ENCODE measurements around the gene GSTK1.
A peak's percentile ranks its signal among the peaks of the same experiment; 100 is the strongest.
"Not testable (repeated sequence)": the region's sequence is repeated elsewhere in the genome, so short reads cannot be mapped to it uniquely, and the experiment has no call there.

Gene GSTK1

DNA sequence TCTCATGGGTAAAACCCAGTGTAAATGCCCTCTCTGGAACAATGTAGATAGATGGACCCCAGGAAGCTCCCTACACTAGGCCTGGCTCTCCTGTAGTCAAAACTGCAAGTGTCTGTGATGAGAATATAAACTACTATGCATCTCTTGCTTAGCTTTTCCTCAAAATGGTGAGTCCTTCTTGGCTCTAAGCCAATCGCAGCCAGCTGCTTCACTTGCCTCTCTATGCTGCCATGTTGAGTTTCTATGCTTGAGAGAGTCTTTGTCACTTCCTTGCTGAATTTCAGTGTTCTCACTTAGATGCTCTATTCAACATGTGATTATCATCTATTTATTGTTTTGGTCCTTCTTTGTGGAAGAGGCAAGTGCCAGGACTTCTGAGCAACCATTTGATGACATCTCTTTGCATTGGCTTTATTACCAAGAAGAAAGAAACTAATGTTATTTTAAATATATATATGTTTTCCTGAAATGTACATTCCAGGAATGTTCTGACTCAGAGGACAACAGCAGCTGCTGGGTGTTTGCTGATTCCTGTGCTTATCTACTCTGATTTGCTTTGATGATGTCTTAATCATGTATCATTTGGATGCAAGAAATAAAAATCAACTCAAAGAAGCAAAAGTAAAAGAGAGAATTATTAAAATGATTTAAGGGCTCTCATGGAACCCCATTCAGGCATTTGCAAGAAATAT lies 24.8 kb upstream of the GSTK1 start:
- no peak for DNase-seq (ENCODE audit: low read depth in 2 of 2)

DNA sequence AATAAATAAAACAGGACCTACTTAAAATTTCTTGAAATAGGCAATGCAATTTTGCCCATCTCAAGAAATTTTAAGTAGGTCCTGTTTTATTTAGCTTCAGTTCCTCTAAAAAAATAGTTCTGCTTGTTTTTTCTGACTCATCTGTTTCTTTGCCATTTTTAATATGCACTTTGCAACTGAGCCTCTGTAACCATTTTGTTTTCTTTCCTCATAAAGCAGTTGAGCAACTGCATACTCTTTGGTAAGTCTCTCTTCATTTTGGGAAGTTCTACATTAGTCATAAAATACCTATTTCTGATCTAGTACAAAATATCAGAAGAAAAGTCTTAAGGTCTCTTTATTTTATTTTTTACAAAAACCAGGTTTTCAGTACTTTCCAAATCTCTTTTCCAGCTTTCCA lies 23.4 kb upstream of the GSTK1 start:
- DNase-seq (ENCODE audit: low read depth in 2 of 2), result no peak

DNA sequence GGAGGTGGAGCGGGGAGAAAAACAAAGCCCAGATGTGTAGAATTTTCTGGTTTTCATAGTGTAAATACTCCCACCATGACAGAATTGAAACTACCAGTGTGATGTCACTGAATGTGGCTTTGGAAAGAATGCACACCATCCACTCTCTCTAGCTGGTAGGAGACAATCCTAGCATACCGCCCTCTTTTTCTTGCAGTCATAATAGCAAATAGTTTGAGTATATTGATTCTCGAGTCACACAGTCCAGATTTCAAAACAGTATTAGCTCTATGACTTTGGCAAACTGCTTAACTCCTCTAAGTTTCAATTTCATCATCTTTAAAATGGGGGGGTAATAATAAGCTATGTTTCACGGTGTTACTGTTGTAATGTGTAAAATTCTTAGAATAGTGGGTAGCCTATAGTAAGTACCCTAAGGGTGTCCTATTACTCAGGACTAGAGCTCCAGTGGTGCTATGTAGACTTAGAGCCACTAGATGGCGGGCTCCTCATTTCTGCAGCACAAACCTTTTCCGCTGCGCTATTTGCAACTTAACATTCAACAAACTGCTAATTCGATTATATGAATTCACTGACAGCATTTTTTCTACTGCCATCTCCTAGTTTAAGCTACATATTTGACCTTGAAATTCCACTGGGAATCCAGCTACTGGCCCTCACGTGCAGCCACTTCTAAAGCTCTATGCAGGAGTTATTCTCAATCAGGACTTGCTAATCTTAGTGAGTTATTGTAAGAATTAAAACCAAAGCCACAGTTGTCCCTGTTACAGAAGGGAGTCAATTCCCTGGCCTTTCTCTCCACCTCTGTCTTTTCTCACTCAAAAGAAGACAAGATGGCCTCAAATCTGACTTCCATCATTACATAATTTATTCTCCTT lies 22.7 kb upstream of the GSTK1 start:
- DNase-seq (ENCODE audit: low read depth in 2 of 2), result peak; percentile 67

DNA sequence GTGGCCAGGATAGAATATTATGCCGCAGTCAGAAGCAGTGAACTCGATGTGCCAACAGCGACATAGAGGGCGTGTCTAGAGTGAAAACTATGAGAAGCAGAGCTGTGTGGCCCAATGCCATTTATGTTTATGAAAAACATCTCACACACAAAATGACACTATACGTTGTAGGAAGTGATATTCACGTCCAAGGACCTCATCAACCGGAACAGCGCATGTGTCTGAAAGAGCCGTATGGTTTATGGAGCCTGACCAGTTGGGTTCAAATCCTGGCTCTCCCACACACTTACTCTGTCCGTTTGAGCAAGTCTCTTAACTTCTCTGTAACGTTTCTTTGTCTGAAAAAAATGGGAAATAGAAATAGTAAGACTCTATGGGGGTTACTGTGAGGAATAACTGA lies 20.9 kb upstream of the GSTK1 start:
- DNase-seq (ENCODE audit: low read depth in 2 of 2), result no peak

DNA sequence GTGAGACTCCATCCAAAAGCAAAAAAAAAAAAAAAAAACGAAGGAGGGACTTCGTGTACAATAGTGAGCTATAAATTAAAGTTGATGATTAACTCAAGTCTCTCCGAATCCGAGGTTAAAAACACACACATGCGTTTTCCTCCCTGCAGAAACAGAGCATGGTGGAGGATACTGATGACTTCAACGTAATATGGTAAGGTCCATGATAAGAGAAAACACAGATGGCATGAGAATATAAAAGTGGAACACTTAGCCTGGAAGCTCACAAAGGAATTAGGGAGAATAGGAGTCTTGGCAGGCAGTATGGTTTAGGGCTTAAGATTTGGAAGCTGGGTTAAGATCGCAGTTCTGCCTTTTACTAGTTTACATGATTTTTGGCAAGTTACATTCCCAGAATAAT lies 20.1 kb upstream of the GSTK1 start:
- DNase-seq (ENCODE audit: low read depth in 2 of 2), result no peak

DNA sequence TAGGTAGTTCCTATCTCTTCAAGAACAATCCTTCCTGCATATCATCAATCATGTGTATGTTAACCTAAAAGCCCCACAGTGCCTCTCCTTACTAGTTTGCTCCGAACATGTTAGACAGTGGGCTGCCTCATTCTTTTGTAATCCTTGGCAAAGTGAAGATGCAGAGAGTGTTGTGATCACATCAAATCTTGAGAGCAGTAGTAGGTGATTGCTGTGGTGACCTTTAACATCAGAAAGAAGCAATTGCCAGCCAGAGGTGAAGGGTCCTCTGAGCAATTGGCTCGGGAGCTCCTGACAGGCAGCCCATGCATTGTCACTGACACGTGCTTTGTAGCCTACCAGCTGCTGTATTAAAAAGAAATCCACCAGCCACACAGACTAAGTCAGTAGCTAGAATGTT lies 19.6 kb upstream of the GSTK1 start:
- no peak for DNase-seq (ENCODE audit: low read depth in 2 of 2)

DNA sequence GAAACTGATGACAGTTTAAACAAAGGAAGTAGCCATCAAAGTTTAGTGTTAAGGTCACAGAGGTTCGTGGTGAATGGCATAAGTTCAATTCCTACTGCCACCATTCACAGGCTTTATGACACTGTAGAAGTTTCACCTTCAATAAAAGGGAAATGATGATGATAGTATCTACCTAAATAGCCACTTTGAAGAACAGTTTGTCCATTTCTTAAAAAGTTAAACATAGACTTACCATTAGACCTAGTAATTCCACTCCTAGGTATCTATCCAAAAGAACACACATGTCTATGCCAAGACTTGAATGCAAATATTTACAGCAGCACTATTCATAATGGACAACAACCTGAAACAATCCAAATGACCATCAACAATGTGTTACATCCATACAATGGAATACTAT lies 18.9 kb upstream of the GSTK1 start:
- DNase-seq (ENCODE audit: low read depth in 2 of 2), result no peak

DNA sequence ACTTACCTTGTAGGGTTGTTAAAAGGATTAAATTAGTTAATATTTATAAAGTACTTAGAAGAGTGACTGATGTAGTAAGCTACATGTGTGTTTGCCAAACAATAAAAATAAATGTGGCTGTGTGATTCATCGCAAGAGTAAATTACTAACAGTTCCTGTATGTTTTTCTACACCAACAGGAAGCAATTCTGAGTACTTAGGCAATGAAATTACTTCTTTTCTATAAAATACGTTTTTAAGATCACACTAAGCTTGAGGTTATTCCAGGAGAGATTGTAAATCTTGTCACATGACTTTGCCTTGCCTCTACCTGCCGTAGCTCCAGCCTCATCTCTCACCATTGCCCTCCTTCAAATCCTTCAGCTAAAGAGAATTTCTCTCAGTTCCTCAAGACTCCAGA lies 18.1 kb upstream of the GSTK1 start:
- no peak for DNase-seq (ENCODE audit: low read depth in 2 of 2)

DNA sequence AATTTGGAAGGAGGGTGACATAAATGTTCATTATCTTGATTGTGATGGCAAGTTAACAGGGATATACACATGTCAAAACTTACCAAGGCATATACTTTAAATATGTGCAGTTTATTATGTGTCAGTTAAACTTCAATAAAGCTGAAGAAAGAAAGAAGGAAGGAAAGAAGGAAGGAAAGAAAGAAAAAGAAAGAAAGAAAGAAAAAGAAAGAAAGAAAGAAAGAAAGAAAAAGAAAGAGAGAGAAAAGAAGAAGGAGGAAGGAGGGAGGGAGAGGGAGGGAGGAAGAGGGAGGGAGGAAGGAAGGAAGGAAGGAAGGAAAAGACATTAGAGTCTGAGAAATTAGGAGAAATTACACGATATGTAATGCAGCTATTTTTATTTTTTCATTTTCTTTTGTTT lies 15.9 kb upstream of the GSTK1 start:
- DNase-seq (ENCODE audit: low read depth in 2 of 2), result no peak

DNA sequence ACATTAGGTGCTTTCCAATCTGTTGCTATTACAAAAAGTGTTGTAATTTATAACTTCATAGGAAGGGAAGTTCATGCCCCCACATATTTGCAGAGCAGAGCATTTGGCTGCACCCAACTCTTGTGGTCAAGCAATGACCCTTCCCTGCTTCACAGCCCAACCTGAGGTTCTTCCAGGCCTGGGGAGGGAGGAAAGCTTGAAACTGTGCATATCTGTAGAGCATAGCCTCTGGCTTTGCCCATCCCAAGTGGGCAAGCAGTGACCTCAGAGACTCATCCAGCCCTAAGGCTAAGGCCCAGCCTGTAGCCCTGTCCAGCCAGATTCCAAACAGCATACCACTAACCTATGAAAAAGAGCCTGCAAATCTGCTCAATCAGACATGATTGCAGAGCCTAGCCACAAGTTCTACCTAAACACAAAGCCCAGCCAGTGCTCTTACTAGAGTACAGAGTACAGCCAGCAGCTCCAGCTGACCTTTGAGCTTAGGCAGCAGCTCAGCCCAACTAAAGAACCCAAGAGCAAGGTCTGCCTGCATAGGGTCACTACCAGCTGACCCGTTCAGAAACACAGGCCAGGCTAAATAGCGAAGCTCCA lies 14.4 kb upstream of the GSTK1 start:
- no peak for DNase-seq (ENCODE audit: low read depth in 2 of 2)

DNA sequence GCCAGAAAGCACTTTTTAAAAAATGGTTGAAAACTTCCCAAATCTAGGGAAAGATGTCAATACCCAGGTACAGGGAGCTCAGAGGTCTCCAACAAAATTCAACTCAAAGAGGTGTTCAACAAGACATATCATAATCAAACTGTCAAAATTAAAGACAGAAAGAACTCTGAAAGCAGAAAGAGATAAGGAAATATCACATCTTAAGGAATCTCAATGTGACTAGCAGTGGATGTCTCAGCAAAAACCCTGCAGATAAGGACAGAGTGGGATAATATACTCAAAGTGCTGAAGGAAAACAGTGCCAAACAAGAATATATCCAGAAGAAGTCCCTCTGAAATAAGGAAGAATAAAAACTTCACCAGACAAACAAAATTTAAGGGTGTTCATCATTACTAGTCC lies 13.0 kb upstream of the GSTK1 start:
- DNase-seq (ENCODE audit: low read depth in 2 of 2), result no peak

DNA sequence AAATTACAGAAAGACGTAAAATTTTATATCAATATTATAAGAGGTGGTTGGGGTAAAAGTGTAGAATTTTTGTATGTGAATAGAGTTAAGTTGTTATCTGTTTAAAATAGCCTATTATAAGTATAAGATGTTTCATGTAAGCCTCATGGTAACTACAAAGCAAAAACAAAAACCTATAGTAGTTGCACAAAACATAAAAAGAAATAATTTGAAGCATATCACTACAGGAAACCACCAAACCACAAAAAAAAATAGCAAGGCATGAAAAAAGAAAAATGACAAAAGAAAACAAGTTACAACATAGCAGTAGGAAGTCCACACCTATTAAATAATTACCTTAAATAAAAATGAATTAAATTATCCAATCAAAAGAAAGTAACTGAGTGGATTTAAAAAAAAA lies 12.4 kb upstream of the GSTK1 start:
- DNase-seq (ENCODE audit: low read depth in 2 of 2), result no peak

DNA sequence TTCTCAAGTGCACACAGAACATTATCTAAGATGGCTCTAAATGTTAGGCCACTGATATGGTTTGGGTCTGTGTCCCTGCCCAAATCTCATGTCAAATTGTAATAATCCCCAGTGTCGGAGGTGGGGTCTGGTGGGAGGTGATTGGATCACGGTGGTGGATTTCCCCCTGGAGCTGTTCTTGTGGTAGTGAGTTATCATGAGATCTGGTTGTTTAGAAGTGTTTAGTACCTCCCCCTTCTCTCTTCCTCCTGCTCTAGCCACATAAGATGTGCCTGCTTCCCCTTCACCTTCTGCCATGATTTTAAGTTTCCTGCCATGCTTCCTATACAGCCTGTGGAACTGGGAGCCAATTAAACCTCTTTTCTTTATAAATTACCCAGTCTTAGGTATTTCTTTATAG lies 11.2 kb upstream of the GSTK1 start:
- no peak for DNase-seq (ENCODE audit: low read depth in 2 of 2)

DNA sequence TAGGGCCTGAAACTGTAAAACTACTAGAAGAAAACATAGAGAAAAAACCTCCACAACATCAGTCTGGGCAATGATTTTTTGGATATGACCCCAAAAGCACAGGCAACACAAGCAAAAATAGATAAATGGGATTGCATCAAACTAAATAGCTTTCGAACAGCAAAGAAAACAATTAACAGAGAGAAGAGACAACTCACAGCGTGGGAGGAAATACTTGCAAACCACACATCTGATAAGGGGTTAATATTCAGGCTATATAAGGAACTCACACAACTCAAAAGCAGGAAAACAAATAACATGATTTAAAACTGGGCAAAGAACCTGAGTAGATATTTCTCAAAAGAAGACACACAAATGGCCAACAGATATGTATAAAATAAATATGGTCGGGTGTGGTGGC lies 7.7 kb upstream of the GSTK1 start:
- DNase-seq (ENCODE audit: low read depth in 2 of 2), result no peak

DNA sequence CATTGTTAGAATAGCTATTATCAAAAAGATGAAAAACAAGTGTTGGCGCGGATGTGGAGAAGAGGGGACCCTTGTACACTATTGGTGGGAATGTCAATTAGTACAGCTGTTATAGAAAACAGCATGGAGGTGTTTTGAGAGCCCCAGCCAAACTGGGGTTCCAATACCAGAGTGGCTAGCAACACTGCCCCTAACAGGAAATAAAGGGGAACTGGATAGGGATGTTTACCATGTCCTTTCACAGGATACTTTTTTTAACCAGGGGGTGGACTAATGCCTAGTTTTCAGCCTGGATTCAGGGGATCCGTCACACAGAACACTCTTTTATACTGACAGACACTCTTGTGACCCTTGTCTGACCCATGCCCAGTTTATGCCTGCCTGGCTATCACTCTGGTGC lies 6.9 kb upstream of the GSTK1 start:
- DNase-seq (ENCODE audit: low read depth in 2 of 2), result no peak

DNA sequence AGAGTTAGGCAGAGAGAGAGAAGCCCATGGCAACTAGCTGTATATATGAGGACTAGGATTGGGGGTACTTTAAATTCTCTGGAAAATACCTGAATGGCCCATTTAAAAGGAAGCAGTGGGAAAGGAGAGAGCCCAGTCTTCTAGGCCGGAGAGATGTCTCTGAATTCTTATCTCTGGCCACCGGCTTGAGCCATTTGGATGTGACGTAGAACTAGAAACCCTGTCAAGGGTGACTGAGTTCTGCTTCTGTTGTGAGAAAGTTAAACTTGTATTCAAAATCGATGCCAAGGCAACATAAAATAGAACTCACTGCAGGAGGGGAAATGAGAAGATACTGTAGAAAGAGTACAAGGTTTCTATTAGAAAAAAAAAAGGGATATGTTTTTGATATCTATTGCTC lies 6.3 kb upstream of the GSTK1 start:
- DNase-seq (ENCODE audit: low read depth in 2 of 2), result no peak

DNA sequence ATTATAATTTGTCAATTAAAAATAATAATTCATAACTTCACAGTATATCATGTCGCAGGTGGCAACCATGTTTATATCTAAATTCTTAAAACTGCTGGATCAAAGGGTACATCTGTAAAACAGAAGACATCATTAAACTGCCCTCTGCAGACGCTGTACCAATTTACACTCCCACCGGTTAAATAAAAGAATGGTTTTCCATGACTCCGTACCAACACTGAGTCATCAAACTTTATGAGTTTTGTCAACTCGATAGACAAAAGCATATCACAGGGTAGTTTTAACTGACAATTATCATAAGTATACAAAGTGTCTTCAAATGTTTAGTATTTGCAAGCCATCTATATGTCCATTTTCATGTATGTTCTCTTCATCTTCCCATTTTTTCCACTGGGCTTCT lies 5.7 kb upstream of the GSTK1 start:
- no peak for DNase-seq (ENCODE audit: low read depth in 2 of 2)

DNA sequence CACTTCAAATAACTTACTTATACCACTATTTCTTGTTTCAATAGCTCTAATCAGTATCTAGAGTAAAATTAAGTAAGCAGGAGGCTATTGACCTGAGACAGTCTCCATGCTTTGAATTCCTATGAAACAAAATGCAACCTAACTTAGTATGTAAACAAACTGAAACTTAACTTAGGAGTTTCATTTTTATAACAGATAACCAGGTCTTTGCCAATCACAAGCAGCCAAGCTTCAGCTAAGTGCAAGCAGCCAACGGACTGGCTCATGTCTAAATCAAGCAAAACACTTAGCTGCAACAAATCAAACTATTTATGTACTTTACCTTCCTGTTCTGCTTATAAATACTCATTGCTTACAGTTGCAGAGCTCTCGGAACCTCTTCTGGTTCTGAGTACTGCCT lies 4.4 kb upstream of the GSTK1 start:
- no peak for DNase-seq (ENCODE audit: low read depth in 2 of 2)

DNA sequence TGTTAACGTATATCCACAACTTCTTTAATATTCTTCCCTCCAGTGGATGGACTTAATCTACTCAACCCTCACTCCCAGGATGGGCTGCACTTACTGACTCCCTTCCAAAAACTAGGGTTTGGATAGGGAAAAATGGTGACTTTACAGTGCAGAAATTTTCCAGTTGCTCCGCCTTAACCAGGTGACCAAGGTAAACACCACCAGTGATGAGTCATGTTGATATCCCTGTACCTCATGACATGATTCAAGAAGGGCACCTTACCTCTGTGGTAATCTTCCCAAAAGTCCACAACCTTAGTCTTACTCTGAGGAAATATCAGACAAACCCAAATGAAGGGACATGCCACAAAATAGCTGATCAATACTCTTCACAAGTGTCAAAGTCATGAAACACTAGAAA lies 3.5 kb upstream of the GSTK1 start:
- DNase-seq (ENCODE audit: low read depth in 2 of 2), result no peak

DNA sequence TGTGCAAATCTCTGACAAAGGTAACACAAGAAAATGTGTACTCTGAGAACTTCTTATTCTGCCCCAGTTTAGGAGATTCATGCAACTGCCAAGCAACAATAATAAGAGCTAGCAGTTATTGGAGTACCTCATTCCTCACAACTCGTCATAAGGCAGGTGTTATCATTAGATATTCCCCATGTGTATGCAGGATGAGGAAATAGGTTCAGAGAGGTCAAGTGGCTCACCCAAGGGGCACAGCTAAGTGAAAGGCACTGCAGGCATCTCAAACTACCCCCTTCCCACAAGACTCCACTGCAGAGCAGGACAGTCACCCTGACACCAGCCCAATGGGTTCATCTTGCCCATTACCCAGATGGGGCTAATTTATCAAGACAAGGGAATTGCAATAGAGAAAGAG lies 1.3 kb upstream of the GSTK1 start:
- no peak for DNase-seq (ENCODE audit: low read depth in 2 of 2)

DNA sequence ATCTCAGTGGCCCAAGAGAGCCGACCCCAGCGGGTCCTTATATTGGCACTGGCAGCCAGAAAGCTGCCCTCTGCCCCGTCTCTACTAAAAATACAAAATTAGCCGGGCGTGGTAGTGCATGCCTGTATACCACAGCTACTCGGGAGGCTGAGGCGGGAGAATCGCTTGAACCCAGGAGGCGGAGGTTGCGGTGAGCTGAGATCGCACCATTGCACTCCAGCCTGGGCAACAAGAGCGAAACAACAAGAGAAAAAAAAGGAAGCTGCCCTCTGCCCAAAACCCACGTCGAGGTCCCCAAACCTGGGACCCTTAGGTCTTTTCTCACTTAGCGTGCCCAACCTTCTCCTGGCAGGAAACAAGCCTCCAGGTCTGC lies 941 bp downstream of the GSTK1 start:
- not testable (repeated sequence) for DNase-seq (ENCODE audit: low read depth in 2 of 2)

DNA sequence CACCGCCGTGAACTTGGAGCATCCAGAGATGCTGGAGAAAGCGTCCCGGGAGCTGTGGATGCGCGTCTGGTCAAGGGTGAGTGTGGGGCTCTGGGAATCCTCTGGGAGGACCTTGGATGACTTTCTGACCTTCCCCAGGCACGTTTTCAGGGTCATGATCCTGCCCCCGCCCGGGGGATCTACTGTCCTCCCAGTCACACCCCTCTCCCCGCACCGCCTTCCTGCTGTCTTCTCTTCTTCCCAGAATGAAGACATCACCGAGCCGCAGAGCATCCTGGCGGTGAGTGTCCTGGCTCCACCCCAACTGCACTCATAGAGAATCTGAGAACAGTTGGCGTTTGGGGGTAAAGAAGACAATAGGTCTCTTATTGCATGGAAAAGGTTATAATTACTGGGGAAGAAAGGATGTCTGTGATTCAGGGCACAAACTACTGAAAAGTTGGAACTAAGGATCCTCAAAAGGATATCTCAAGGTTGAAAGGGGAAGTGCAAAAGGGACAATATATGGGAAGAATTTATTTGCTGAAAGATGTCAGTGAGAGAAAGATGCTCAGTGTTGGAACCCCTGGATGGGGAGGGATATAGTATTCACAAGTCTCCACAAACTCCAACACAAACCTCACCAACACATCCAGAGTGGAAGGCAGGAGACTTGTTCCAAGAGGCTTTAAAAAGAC lies 1.9 kb downstream of the GSTK1 start:
- no peak for DNase-seq (ENCODE audit: low read depth in 2 of 2)

DNA sequence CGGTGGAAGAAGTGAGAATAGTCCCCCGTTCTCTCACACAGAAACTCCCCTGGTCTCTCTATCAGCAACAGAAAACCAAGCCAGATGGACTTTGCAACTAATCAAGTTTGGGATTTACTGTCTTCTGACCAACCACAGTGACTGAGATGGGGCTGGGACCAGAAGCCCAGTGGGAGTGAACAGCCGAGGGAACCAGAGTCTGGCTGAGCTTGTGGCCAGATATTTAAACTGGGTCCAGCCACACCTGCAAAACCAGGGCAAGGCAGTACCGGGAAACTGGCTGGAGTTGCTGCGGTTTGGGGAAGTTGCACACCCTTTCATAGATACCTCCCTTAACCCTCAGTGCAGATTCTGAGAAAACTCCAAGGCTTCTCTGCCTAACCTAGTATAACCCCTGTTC lies 6.0 kb downstream of the GSTK1 start:
- no peak for DNase-seq (ENCODE audit: low read depth in 2 of 2)
